Activated B cell treated with CpG ODN at 0.5 μM for 24 hours (primary cell): ENCODE measurements around the gene RPS28. TPM values are rescaled to one million over a fixed set of nuclear protein-coding genes. Genes with fewer than 3 reads are reported as not detected.

Experiments used
- ATAC-seq: fragments of 200-7000 bp; cut with Tn5 transposase; one replicate; pipeline ENCODE4 v1.10.0; 2021; ENCODE audit warnings: low read depth, mild to moderate bottlenecking, moderate library complexity
- CTCF ChIA-PET: fragments of 350-600 bp; sonication (Branson Sonifier 250); formaldehyde crosslinking; loops from one replicate; lab custom pipeline; 2021; ENCODE audit warnings: antibody characterized with exemption; lab: Charles Lee
- POLR2A ChIA-PET: fragments of 350-600 bp; sonication (Branson Sonifier 250); formaldehyde crosslinking; loops from one replicate; lab custom pipeline; 2021; ENCODE audit warnings: antibody characterized with exemption; lab: Charles Lee
- DNase-seq: peaks from one replicate; pipeline ENCODE4 v3.0.0; 2022
- H3K27ac Mint-ChIP-seq: one replicate; pipeline ENCODE4 v1.8.0; 2020; ENCODE audit warnings: mixed read lengths
- H3K27me3 Mint-ChIP-seq: one replicate; pipeline ENCODE4 v1.8.0; 2021; ENCODE audit warnings: mixed read lengths
- H3K36me3 Mint-ChIP-seq: one replicate; pipeline ENCODE4 v1.8.0; 2021; ENCODE audit warnings: low read depth, mixed read lengths
- H3K4me1 Mint-ChIP-seq: one replicate; pipeline ENCODE4 v1.8.0; 2021; ENCODE audit warnings: mixed read lengths
- H3K4me3 Mint-ChIP-seq: one replicate; pipeline ENCODE4 v1.8.0; 2020; ENCODE audit warnings: mild to moderate bottlenecking, mixed read lengths
- H3K9me3 Mint-ChIP-seq: one replicate; pipeline ENCODE4 v1.8.0; 2020; ENCODE audit warnings: mixed read lengths
- CTCF ChIP-seq: fragments of 200-600 bp; IDR thresholded peaks from one replicate; pipeline ENCODE4 v1.8.0; 2022; ENCODE audit warnings: antibody characterized with exemption, mild to moderate bottlenecking
- intact Hi-C: fragments of 100-400 bp; cut with micrococcal nuclease; formaldehyde crosslinking; loops from one replicate; pipeline ENCODE4 v1.15.1; 2024
- total RNA-seq: library from RNA; stranded (reverse); gene quantifications from 2 replicates; pipeline ENCODE4 v1.2.3, GENCODE V29; 2022

RPS28 gene
- total RNA-seq, 1 donor from 2014 or later: 3,149 TPM

DNA sequence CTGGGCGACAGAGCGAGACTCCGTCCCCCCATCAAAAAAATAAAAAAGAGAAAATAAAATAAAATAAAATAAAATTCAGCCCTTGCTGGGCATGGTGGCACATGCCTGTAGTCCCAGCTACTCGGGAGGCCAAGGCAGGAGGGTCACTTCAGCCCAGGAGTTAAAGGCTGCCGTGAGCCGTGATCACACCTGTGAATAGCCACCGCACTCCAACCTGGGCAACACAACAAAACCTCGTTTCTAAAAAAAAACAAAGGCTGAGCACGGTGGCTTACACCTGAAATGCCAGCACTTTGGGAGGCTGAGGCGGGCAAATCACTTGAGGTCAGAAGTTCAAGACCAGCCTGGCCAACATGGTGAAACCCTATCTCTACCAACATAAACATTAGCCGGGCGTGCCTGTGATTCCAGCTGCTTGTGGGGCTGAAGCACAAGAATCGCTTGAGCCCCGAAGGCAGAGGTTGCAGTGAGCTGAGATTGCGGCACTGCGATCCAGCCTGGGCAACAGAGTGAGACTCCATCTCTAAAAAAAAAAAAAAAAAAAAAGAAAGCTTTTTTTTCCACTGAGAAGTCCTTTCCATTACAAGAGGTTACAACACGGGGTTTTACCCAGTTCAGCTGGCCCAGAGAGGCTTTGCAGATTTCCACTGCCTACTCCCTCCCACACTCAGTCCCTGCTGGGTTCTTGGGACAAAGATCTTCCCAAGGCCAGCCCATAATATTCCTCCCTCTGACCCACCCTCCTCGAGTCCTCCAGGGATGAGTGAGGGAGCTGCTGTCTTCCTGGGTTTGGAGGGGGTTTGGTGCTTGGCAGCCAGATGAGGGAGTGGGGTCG is 49.1 kb downstream of the RPS28 start:
- POLR2A ChIA-PET: no interaction called here
- intact Hi-C loops: no loop called here
- no peaks in the 10 kb centered on the region for H3K9me3 Mint-ChIP-seq
- no peak for DNase-seq
- peaks cover 24% of the 10 kb centered on the region for H3K27me3 Mint-ChIP-seq
- no peak for ATAC-seq
- H3K4me3 Mint-ChIP-seq: no peak overlapping the region
- TF ChIP-seq CTCF: no peak
- H3K27ac Mint-ChIP-seq: no peak overlapping the region
- CTCF ChIA-PET: no interaction called here
- H3K4me1 Mint-ChIP-seq: no peaks in the 10 kb centered on the region
- H3K36me3 Mint-ChIP-seq: peaks cover 5% of the 10 kb centered on the region

DNA sequence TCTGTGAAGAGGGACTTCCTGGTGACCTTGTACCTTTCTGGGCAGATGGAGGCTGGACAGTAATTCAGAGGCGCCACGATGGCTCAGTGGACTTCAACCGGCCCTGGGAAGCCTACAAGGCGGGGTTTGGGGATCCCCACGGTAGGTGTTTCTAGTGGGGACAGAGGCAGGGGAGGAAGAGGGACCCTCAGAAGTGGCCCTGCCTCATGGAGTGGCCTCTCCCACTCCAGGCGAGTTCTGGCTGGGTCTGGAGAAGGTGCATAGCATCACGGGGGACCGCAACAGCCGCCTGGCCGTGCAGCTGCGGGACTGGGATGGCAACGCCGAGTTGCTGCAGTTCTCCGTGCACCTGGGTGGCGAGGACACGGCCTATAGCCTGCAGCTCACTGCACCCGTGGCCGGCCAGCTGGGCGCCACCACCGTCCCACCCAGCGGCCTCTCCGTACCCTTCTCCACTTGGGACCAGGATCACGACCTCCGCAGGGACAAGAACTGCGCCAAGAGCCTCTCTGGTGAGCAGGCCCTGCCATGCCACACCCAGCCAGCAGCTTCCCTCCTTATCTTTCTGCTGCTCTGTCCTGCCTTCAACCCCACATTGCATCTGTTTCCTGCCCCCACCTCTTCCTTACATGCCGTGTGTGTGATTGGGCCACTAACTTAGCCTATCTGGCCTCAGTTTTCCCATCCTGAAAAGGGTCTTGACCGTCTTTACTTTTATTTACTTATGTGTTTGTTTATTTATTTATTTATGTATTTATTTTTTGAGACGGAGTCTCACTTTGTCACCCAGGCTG is 49.9 kb downstream of the RPS28 start:
- CTCF ChIA-PET: no interaction called here
- no peak overlapping the region for H3K4me3 Mint-ChIP-seq
- no peak for ATAC-seq

More for the DNA sequence above, 49.9 kb downstream of the RPS28 start:
- no peak for DNase-seq
- TF ChIP-seq CTCF: no peak
- POLR2A ChIA-PET: no interaction called here
- no peak overlapping the region for H3K27ac Mint-ChIP-seq
- H3K4me1 Mint-ChIP-seq: no peaks in the 10 kb centered on the region
- H3K36me3 Mint-ChIP-seq: peaks cover 5% of the 10 kb centered on the region
- no peaks in the 10 kb centered on the region for H3K9me3 Mint-ChIP-seq
- peaks cover 18% of the 10 kb centered on the region for H3K27me3 Mint-ChIP-seq
- intact Hi-C loops: no loop called here

Other genes with a start within 250 kb of the RPS28 start
- gene FBN3, start 171.9 kb upstream of the RPS28 start, total RNA-seq: not detected in 2 replicates
- 112 and 114 TPM in 2 replicates for gene CERS4, start 112.1 kb upstream of the RPS28 start, total RNA-seq
- gene CD320, start 13.1 kb upstream of the RPS28 start, total RNA-seq: 23.7 and 24.6 TPM in 2 replicates
- 31.1 and 35.8 TPM in 2 replicates for gene NDUFA7, start 121 bp upstream of the RPS28 start, total RNA-seq
- 0.07 and 0.29 TPM in 2 replicates for gene KANK3, start 21.8 kb downstream of the RPS28 start, total RNA-seq
- gene ANGPTL4, start 42.7 kb downstream of the RPS28 start, total RNA-seq: not detected in 2 replicates
- gene RAB11B, start 68.9 kb downstream of the RPS28 start, total RNA-seq: 92.1 and 100 TPM in 2 replicates
- gene MARCHF2, start 91.8 kb downstream of the RPS28 start, total RNA-seq: 24.8 and 25.6 TPM in 2 replicates
- 282 and 287 TPM in 2 replicates for gene HNRNPM, start 123.5 kb downstream of the RPS28 start, total RNA-seq
- gene PRAM1, start 181.1 kb downstream of the RPS28 start, total RNA-seq: 0.29 and 0.49 TPM in 2 replicates
- 28.6 and 32.8 TPM in 2 replicates for gene ZNF414, start 192.7 kb downstream of the RPS28 start, total RNA-seq